SJSA1 (cell line): Measurements from ENCODE around the gene TK2. TPM values are rescaled to one million over a fixed set of nuclear protein-coding genes. Genes with fewer than 3 reads are reported as not detected.

ENCODE experiments used
- DNase-seq, 2 experiments: peaks; one replicate each; pipeline ENCODE4 v3.0.0-alpha.2; 2015 to 2020; ENCODE audit warnings: low spot score in 2 of 2, low read depth in 1 of 2
- H3K27ac ChIP-seq: fragments of 250-450 bp; sonication (Bioruptor Pico); 2 replicates; pipeline ENCODE4 v1.5.1; 2020; ENCODE audit warnings: mild to moderate bottlenecking, moderate library complexity
- H3K27me3 ChIP-seq: fragments of 250-450 bp; sonication (Bioruptor Pico); replicated peaks from 2 replicates; pipeline ENCODE4 v1.5.1; 2020; ENCODE audit warnings: mild to moderate bottlenecking, moderate library complexity
- H3K36me3 ChIP-seq: fragments of 250-450 bp; sonication (Bioruptor Pico); 2 replicates; pipeline ENCODE4 v1.5.1; 2020; ENCODE audit warnings: mild to moderate bottlenecking
- H3K4me1 ChIP-seq: fragments of 250-450 bp; sonication (Bioruptor Pico); replicated peaks from 2 replicates; pipeline ENCODE4 v1.6.1; 2021; ENCODE audit warnings: mild to moderate bottlenecking
- H3K4me3 ChIP-seq: fragments of 250-450 bp; sonication (Bioruptor Pico); 2 replicates; pipeline ENCODE4 v1.5.1; 2020; ENCODE audit warnings: mild to moderate bottlenecking
- H3K9me3 ChIP-seq: fragments of 250-450 bp; sonication (Bioruptor Pico); replicated peaks from 2 replicates; pipeline ENCODE4 v1.5.1; 2020; ENCODE audit warnings: mild to moderate bottlenecking
- total RNA-seq: library from RNA; depleted of rRNA; stranded (reverse); fragments of >200 nt; shearing (Covaris generic); gene quantifications from 2 replicates; pipeline ENCODE4 v1.2.3, GENCODE V29; 2014

The TK2 gene
- total RNA-seq, 1 experiment from 2014 or later = 28.9 TPM

DNA sequence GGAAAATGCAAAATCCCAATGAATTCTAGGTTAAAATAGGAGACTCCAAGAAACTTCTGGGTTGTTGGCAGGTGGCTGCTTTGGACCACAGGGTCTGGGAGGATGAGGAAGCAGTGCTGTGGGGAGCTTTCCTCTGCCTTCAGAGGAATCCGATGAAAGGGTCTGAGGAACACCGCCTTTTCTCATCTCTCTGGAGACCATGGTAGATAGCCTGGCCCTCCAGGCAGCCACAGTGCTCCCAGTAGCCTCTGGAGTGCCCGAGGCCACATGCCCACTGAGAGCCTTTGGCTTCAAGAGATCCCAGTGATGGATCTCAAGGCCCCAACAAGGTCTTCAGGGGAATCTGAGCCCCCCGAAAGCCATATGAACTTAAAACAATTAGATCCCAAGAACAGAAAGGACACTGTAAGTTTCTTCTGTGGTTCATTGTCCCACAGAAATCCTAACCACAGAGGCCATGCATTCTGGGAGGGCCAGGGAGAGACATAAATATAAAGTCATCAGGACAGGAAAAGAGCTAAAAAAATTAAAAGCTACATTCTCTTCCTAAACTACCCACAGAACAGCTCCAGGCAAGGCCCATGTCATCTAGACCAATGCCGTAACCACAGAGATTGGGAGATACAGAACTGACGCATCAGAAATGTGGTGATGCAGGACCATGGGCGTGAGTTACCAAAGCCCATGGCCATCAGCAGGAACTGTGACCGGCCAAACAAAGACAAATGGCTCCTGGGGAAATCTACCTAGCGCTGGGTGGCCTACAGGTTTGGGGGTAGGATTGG, 24.3 kb downstream of the TK2 start:
- Histone ChIP-seq H3K4me1 (peaks cover 10% of the 10 kb centered on the region), H3K4me3 (no peak overlapping the region), H3K36me3 (peaks cover 55% of the 10 kb centered on the region), H3K27me3 (no peaks in the 10 kb centered on the region), H3K9me3 (no peaks in the 10 kb centered on the region), H3K27ac (no peak overlapping the region)
- no peak for DNase-seq

DNA sequence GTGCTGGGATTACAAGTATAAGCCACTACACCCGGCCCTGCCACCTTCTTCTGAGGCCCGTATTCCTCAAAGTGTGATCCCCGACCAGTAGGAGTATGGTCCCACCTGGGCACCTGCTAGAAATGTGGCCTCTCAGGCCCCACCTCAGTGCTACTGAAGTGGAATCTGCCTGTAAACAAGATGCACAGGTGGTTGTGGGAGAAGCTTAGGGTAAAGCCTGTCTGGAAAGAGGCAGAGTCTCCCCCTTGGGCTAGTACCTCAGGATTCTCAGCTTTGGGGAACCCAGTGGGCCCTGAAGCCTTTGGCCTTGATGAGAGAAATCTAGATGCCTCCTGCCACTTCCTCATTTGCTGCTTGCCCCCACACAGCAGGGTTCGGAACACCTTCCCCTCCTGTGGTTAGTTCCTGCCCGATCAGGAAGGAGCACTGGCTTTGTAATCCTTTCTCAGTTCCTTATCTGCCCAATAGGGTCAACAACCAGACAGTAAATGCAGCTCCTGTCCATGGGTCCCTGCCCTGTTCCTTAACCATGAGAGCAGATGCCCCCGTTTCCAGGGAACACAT, 25.2 kb downstream of the TK2 start:
- Histone ChIP-seq H3K4me3 (no peak overlapping the region), H3K27me3 (no peaks in the 10 kb centered on the region), H3K36me3 (peaks cover 46% of the 10 kb centered on the region), H3K27ac (no peak overlapping the region), H3K4me1 (peaks cover 10% of the 10 kb centered on the region), H3K9me3 (no peaks in the 10 kb centered on the region)
- DNase-seq = peak in 1 of 2 experiments; percentile 10

DNA sequence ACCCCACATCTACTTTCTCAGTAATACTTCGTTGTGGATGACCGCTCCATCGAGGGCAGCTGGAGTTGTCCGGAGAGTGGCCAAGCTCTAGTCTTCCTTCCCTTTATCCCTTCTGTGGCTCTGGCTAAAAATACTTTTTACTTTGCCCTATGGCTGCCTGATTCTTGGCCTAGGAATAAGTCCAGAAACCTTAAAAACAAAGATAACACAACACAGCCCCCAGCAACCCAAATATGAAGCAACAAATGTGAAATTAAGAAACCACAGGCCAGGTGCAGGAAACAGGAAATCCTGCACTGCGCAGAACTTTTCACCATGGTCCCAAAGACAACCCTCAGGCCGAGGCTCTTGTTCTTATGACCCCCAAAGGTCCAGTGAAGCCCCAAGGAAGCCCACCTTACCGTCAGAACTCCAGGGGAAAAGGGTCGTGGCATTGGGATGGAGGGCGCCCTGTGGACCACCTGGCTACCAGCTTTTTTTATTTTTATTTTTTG, 26.0 kb downstream of the TK2 start:
- Histone ChIP-seq H3K27me3 (no peaks in the 10 kb centered on the region), H3K9me3 (no peaks in the 10 kb centered on the region), H3K4me1 (peaks cover 10% of the 10 kb centered on the region), H3K36me3 (peaks cover 38% of the 10 kb centered on the region), H3K27ac (no peak overlapping the region), H3K4me3 (no peak overlapping the region)
- peak in 1 of 2 experiments; percentile 13 for DNase-seq

DNA sequence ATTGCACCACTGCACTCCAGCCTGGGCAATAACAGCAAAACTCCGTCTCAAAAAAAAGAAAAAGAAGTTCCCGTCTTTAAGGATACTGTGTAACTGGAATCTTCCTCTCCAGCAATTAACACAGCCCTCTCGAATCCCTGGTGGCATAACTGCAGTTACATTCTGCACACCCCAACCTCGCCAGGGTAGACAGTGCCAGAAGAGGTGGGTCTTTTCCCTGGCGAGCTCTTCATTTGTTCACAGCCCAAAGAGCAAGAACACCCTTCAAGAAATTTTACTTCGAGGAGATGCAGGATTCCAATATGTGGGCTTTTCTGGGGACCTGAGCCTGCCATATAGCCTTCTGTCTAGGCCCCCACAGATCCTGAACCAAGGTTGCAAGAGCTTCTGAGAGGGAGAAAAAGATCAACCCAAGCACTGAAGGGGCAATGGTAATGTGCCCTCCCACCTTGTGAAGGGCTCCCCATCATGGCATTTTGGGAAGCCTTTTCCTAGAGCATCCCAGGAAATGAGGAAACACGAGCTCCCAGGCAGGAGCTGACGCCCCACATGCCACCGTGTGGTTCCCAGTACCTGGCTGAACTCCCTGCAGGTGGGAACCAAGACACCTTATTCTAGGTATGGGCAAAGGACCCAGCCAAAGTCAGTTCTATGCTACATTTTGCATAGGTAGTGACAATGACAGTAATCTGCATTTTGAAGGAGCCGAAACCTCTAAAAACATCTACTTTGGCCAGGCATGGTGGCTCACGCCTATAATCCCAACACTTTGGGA, 26.9 kb downstream of the TK2 start:
- DNase-seq = peak in 1 of 2 experiments; percentile 15
- no peaks in the 10 kb centered on the region for H3K9me3 ChIP-seq
- H3K27me3 ChIP-seq = no peaks in the 10 kb centered on the region
- no peak overlapping the region for H3K27ac ChIP-seq
- H3K36me3 ChIP-seq = peaks cover 29% of the 10 kb centered on the region
- H3K4me3 ChIP-seq = no peak overlapping the region
- peaks cover 11% of the 10 kb centered on the region for H3K4me1 ChIP-seq

DNA sequence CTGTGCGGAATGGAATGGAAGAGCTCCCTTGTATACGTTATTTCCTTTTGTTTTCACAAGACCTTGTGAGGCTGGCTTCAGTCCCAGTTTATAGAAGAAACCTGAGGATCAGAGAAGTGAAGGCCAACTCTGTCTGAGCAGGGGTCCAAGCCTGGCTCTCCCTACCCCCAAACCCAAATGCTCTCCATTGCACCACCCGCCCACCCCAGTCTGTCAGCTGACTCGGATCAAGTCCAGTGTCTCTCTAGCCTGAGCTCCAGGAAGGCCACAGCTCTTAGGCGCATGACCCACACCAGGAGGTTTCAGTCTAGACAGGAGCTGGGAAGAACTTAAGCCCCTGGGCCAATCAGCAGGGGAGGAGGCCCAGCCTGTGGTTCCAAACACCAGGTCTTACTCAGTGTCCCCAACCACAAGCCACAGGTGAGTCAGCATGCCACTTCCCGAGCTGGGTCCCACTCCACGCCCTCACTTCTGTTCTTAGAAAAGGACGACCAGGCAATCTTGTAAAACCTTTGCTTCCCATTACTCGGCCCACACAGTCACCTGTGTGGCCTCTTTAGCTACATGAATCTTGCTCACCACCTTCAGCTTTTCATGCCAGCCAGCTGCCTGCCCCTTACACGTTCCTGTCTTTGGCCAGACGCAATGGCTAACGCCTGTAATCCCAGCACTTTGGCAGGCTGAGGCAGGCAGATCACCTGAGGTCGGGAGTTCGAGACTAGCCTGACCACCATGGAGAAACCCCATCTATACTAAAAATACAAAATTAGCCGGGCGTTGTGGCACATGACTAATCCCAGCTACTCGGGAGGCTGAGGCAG, 27.8 kb downstream of the TK2 start:
- H3K27me3 ChIP-seq = no peaks in the 10 kb centered on the region
- H3K4me3 ChIP-seq = no peak overlapping the region
- H3K27ac ChIP-seq = no peak overlapping the region
- peak in 1 of 2 experiments; percentile 48 for DNase-seq
- peaks cover 30% of the 10 kb centered on the region for H3K36me3 ChIP-seq
- H3K4me1 ChIP-seq = peaks cover 19% of the 10 kb centered on the region
- H3K9me3 ChIP-seq = no peaks in the 10 kb centered on the region

DNA sequence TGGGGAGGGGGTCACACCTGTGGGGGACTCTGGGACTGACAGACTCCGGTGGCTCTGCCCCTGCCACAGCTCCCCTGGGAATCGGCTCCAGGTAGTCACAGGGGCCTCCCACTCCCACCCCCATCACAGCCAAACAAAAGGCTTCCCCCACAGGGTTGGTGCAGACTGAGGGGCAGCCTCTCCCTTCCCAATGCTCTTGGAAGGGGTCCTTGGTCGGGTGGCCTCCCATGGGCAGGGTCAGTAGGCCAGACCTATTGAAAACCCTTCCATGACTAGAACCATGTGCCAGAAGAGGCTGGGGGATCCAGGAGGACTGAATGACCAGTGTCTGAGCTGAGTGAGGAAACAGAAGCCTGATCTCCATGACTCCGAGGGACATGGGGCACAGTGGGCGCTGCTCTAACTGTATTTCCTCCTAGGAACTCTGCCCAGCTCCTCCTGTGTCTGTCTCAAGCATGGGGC, 28.6 kb downstream of the TK2 start:
- DNase-seq = no peak
- Histone ChIP-seq H3K27ac (no peak overlapping the region), H3K4me1 (peaks cover 26% of the 10 kb centered on the region), H3K4me3 (no peak overlapping the region), H3K9me3 (no peaks in the 10 kb centered on the region), H3K27me3 (no peaks in the 10 kb centered on the region), H3K36me3 (peaks cover 26% of the 10 kb centered on the region)

DNA sequence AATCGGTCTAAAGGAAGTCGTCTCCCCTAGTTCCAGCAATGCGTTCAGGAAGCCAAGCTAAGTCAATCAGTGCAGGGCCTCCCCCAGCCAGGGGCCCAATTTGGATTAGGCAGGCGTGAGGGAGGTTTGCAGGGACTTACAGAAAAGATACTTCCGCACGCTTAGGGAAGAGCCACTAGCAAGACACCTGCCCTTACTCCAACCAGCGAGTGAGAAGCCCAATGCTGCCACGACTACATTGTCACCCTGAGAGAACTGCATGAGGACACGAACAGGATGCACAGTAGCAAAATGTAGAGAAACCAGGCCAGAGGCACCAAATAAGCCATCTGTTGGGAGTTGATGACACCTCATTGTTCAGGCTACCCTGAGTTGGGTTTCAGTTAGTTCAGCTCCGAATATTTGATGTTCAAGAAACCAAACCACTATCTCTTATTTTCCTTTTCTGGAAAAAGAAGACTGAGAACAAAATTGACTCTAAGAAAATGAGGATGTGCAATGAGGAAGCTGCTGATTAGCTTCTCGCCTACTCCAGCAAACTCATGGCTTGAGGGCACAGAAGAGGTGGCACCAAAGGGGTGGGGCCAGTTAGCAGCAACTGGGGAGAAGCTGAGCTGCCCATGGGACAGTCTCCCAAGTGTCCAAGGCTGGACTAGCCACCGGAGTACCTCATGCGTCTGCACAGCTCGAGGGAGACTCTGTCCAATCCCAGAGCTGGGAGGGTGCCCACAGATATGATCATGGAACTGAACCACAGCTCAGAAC, 29.3 kb downstream of the TK2 start:
- Histone ChIP-seq H3K9me3 (no peaks in the 10 kb centered on the region), H3K36me3 (peaks cover 20% of the 10 kb centered on the region; the same call in 1 of the 2 replicates), H3K27ac (no peak overlapping the region), H3K4me1 (peaks cover 33% of the 10 kb centered on the region), H3K4me3 (no peak overlapping the region), H3K27me3 (no peaks in the 10 kb centered on the region)
- no peak for DNase-seq

DNA sequence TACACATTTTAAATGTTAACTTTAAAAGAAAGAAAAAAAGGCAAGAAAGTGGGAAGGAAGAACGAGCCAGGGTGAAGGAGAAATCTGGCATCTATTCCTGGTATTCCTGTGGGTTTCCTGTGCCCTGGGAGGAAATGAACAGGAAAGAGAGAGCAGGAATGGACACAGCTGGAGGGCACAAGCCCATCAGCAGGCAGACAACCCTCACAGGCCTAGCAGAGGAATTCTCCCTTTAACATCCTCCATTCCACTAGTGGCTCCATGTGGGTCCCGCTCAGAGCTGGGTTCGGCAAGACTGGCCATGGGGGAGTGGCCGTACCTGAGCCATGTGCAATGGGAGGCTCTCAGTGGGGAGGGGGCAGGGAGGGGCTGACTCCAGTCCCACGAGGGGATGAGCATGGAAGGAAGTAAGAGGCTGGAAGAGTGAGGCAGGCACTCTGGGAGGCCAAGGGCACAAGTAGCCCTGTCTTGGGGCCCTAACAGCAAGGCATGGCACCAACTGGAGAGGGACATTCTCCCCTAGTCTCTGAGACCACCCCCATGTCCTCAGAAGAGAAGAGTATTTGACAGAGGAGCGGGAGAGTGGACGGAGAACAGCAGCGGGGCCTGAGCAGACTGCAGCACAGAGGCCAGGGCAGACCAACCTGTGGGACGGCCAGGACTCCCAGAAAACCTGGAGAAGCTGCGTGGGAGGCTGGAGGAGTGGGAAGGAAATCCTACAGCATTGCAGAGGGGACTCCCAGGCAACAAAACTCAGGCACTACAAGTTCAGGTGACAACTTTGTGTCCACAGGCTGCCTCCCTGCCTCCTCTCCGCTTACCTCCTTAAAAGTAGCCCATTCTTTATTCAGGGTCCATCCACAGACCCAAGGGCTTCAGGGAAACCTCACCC, 30.2 kb downstream of the TK2 start:
- Histone ChIP-seq H3K9me3 (no peaks in the 10 kb centered on the region), H3K36me3 (0 out of 2 replicates have a peak, but pooled peaks cover 13% of the 10 kb centered on the region), H3K4me3 (no peak overlapping the region), H3K4me1 (peaks cover 41% of the 10 kb centered on the region), H3K27ac (no peak overlapping the region), H3K27me3 (no peaks in the 10 kb centered on the region)
- DNase-seq = peak in 1 of 2 experiments; percentile 30

DNA sequence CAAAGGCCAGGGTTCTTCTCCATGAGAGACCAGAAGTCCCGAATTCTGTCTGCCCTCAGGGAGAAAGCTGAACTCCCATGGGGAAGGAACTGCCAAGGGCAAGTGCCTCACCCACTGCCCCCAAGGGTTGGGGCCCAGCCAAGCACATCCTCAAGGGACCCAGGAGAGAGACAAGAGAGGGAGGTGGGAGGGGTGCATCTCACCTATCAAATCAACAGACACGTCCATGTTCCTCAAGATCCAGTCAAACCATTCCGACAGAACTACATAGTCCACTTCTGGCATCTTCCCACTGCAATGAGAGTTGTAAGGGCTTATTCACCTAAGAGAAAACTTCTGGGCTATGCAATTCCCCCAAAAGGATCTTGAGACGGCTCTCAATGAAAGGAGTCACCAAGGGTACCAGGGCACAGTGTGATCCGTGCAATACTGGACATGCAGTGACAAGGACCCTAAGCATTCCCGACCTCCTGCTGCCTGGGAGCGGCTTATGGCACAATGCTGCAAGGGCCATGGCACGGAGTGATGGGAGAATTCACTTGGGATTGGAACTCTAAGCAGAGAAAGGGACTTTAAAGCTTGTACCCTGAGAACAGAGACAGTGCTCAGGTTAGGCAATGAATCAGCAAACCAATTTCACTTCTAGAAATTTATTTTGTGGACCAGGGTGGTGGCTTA, 32.2 kb downstream of the TK2 start:
- Histone ChIP-seq H3K4me3 (no peak overlapping the region), H3K4me1 (peaks cover 54% of the 10 kb centered on the region), H3K27ac (peak overlapping the region; percentile 87), H3K9me3 (no peaks in the 10 kb centered on the region), H3K36me3 (0 out of 2 replicates have a peak, but pooled peaks cover 10% of the 10 kb centered on the region), H3K27me3 (no peaks in the 10 kb centered on the region)
- DNase-seq = peak in 1 of 2 experiments; percentile 42

DNA sequence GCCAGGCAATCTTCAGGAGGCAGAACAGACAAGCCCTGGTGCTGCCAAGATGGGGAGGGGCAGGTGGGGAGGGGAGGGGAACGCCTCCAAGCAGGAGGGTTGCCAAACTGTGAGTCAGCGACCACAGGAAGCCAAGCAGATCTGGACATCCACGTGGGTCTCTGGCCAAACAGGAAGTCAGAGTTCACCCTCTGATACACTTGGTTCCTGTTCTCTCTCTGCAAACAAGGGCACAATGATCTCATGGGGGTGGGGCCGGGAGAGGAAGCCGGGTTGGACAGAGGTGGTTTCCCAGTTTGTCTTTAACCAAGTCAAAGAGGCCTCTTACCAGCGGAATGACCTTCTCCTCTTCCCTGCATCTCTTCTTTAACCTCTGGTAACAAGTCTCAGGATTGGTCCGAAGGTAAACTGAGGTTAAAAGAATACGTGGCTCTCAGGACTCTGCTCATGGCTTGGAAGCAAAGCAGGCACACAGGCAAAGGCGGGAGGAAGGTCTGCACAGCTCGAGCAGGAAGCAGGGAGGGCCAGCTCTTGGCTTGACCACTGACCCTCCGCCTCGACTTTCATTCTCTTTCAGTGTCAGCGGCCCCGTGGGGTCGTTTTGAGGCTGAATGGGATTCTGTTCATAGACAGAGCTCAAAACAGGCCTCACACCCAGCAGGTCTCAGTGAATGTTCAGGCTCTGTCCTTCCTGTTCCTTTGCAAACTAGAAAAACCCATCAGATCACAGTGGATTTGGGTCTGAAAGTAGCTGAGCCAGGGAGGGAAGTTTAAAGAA, 32.9 kb downstream of the TK2 start:
- Histone ChIP-seq H3K4me3 (peak overlapping the region; percentile 0; the same call in 1 of the 2 replicates), H3K27ac (peak overlapping the region; percentile 87), H3K27me3 (no peaks in the 10 kb centered on the region), H3K36me3 (peaks cover 10% of the 10 kb centered on the region), H3K4me1 (peaks cover 56% of the 10 kb centered on the region), H3K9me3 (no peaks in the 10 kb centered on the region)
- DNase-seq = peak; percentile 97 to 99

DNA sequence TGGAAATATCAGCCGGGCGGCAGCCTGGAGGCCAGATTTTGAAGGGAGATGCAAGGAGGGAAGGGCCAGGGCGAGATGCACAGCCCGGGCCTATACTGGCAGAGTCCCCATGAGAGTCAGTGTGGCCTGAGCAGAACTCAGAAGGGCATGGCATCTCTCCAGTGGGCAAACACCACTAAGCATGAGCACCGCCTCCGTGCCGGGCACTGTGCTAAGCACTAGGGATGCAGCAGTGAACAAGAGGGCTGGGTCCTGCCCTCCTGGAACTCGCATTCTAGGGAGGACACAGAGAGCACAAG, 33.5 kb downstream of the TK2 start:
- Histone ChIP-seq H3K27me3 (no peaks in the 10 kb centered on the region), H3K27ac (peak overlapping the region; percentile 40), H3K4me1 (peaks cover 57% of the 10 kb centered on the region), H3K4me3 (no peak overlapping the region), H3K9me3 (no peaks in the 10 kb centered on the region), H3K36me3 (peaks cover 12% of the 10 kb centered on the region)
- no peak for DNase-seq
